Fibroblast of the aortic adventitia (primary cell): ENCODE measurements around the gene ACVRL1. TPM values are rescaled to one million over a fixed set of nuclear protein-coding genes. Genes with fewer than 3 reads are reported as not detected.

Experiments used
- DNase-seq: peaks from one replicate; pipeline ENCODE4 v3.0.0-alpha.2; 2010; ENCODE audit warnings: low read depth
- H3K4me3 ChIP-seq: 2 replicates; pipeline ENCODE4 v1.5.1; 2011; ENCODE audit warnings: low read depth, mild to moderate bottlenecking, control low read depth, low read length, moderate library complexity
- CTCF ChIP-seq: IDR thresholded peaks from 2 replicates; pipeline ENCODE4 v1.5.1; 2011; ENCODE audit warnings: mild to moderate bottlenecking, low read length, control low read depth, inconsistent platforms; ENCODE audit not compliant: insufficient read depth
- total RNA-seq: library from RNA; depleted of rRNA; stranded (reverse); fragments of >200 nt; gene quantifications from 2 replicates; pipeline ENCODE4 v1.2.3, GENCODE V29; 2012; ENCODE audit warnings: low replicate concordance

Gene ACVRL1
- total RNA-seq, 1 donor, result 56.5 TPM

- no peak overlapping the region for H3K4me3 ChIP-seq
- no peak for TF ChIP-seq CTCF
- peak; percentile 70 for DNase-seq
These were observed 10.1 kb upstream of the ACVRL1 start for GRCh38 chr12:51897181-51897580.

- no peak for TF ChIP-seq CTCF
- no peak for DNase-seq
- H3K4me3 ChIP-seq, result no peak overlapping the region
These were observed 8.8 kb upstream of the ACVRL1 start for GRCh38 chr12:51898506-51898905.

DNA sequence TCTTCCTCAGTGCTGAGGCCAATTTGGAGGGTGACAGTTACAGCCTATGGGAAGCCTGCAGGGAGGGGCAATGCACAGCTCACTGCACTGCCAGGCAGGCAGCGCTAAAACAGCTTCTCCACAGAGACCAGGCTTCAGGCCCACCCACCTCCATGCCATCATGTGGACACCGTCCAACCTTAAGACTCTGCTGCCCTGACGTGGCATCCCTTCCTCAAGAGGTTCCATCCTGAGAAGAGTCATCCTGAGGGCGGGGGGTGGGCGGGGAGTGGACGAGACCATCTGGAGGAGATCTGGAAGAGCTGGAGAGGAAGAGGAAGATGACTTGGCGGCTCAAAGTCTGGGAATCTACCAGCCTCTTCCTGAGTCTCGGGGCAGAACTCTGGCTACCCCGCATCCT lies 8.4 kb upstream of the ACVRL1 start:
- no peak for DNase-seq
- no peak overlapping the region for H3K4me3 ChIP-seq
- no peak for TF ChIP-seq CTCF

- no peak for DNase-seq
These were observed 6.9 kb upstream of the ACVRL1 start for GRCh38 chr12:51900323-51900889.

DNA sequence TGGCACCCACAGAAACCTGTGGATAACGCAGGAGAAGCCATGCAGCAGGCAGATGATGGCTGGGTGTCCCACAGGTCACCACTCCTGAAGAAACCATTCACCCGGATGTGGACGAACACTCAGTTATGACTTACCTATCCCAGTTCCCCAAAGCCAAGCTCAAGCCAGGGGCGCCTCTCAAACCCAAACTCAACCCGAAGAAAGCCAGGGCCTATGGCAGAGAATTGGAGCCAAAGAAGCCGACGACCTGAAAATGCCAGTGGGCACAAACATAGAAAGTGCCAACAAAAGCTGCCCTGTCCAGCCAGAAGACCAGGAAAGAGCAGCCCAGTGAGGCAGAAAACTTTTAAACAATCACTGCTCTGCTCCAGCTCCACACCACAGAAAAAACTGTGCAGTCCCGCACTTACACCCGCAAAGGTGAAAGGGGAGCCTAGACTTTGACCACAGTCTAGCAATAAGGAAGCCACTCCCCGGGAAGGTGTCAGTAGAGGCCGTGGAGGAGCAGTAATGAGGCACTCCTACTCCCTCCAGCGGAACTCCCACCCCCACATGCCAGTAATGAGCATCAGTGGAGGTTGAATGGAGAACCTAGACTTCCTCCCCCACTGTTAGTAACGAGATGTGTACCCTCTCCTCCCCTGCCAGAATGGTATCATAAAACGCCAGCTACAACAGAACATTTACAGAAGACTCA lies 6.0 kb upstream of the ACVRL1 start:
- no peak overlapping the region for H3K4me3 ChIP-seq
- no peak for TF ChIP-seq CTCF
- no peak for DNase-seq

More at GRCh38 chr12:51900323-51900889, 6.9 kb upstream of the ACVRL1 start:
- H3K4me3 ChIP-seq, result no peak overlapping the region
- TF ChIP-seq CTCF, result no peak

DNA sequence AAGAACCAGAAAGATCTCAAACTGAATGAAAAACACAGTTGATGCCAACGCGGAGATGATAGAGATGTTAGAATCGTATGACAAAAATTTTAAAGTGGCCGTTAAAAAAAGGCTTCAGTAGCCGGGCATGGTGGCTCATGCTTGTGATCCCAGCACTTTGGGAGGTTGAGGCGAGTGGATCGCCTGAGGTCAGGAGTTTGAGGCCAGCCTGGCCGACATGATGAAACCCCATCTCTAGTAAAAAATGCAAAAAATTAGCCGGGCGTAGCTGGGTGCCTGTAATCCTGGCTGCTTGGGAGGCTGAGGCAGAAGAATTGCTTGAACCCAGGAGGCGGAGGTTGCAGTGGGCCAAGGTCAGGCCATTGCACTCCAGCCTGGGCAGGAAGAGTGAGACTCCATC lies 5.4 kb upstream of the ACVRL1 start:
- TF ChIP-seq CTCF, result no peak
- no peak overlapping the region for H3K4me3 ChIP-seq
- no peak for DNase-seq

- no peak overlapping the region for H3K4me3 ChIP-seq
- DNase-seq, result peak; percentile 75
- no peak for TF ChIP-seq CTCF
These were observed 2.3 kb upstream of the ACVRL1 start for GRCh38 chr12:51904951-51905470.
